HepG2 (cell line): ENCODE data around the gene LCK. TPM values are rescaled to one million over a fixed set of nuclear protein-coding genes. Genes with fewer than 3 reads are reported as not detected.
A peak's percentile ranks its signal among the peaks of the same experiment; 100 is the strongest.

Source experiments
- ARNTL ChIP-seq: sonication (generic); formaldehyde crosslinking; IDR thresholded peaks from 2 replicates; pipeline ENCODE4 v1.4.0; 2020; ENCODE audit warnings: mild to moderate bottlenecking, missing genetic modification reagents
- BORCS8-MEF2B ChIP-seq: sonication (generic); formaldehyde crosslinking; IDR thresholded peaks from 2 replicates; pipeline ENCODE4 v1.8.0; 2022; ENCODE audit warnings: mild to moderate bottlenecking, missing genetic modification reagents
- FOXO1 ChIP-seq: sonication (generic); formaldehyde crosslinking; IDR thresholded peaks from 2 replicates; pipeline ENCODE4 v1.4.0; 2020; ENCODE audit warnings: missing genetic modification reagents
- HDAC1 ChIP-seq: sonication (generic); formaldehyde crosslinking; IDR thresholded peaks from 2 replicates; pipeline ENCODE4 v1.5.1; 2020; ENCODE audit warnings: mild to moderate bottlenecking, missing genetic modification reagents
- HDAC6 ChIP-seq: fragments of 200-600 bp; sonication (generic); IDR thresholded peaks from 2 replicates; pipeline ENCODE4 v1.7.0; 2017; ENCODE audit warnings: mild to moderate bottlenecking, antibody characterized with exemption, low read length, low read depth
- IKZF4 ChIP-seq: sonication (generic); formaldehyde crosslinking; IDR thresholded peaks from 2 replicates; pipeline ENCODE4 v1.5.1; 2020; ENCODE audit warnings: borderline replicate concordance, mild to moderate bottlenecking, low read depth, missing genetic modification reagents; ENCODE audit errors: not compliant biosample characterization
- MAFF ChIP-seq: IDR thresholded peaks from 2 replicates; pipeline ENCODE4 v1.6.1; 2011; ENCODE audit warnings: low read depth, low read length, improper control_type of control experiment
- ONECUT2 ChIP-seq: sonication (generic); formaldehyde crosslinking; IDR thresholded peaks from 2 replicates; pipeline ENCODE4 v1.4.0; 2020; ENCODE audit warnings: missing genetic modification reagents
- SAP130 ChIP-seq: IDR thresholded peaks from 2 replicates; pipeline ENCODE4 v1.6.1; 2016; ENCODE audit warnings: low read depth
- TCF7 ChIP-seq: sonication (generic); IDR thresholded peaks from 2 replicates; pipeline ENCODE4 v1.6.1; 2016; ENCODE audit warnings: antibody characterized with exemption, low read depth
- ZNF430 ChIP-seq: sonication (generic); formaldehyde crosslinking; IDR thresholded peaks from 2 replicates; pipeline ENCODE4 v1.9.0; 2021; ENCODE audit warnings: mild to moderate bottlenecking, missing genetic modification reagents
- ZNF75D ChIP-seq: sonication (generic); formaldehyde crosslinking; IDR thresholded peaks from 2 replicates; pipeline ENCODE4 v1.8.1; 2023; ENCODE audit warnings: missing genetic modification reagents, mild to moderate bottlenecking, borderline replicate concordance
- ZSCAN12 ChIP-seq: sonication (generic); formaldehyde crosslinking; IDR thresholded peaks from 2 replicates; pipeline ENCODE4 v1.9.0; 2021; ENCODE audit warnings: mild to moderate bottlenecking, missing genetic modification reagents
- polyA plus RNA-seq, 8 experiments: library from polyadenylated mRNA; depleted of rRNA in 3 of 8; stranded (reverse) in 7 of 8; unstranded in 1 of 8; fragments of >200 nt; fragmentation: Illumina TruSeq in 4 of 8; extraction: Trizol in 4 of 8; gene quantifications; 2 replicates each; pipeline versions ENCODE4 v1.2.1 to v1.2.3, GENCODE V29; 2011 to 2016; ENCODE audit warnings: low read depth in 4 of 8, missing spikeins in 1 of 8, mixed read lengths in 1 of 8; ENCODE audit not compliant: insufficient read depth in 1 of 8
- total RNA-seq, 5 experiments: library from RNA; depleted of rRNA; stranded (reverse); fragments of >200 nt; fragmentation: Illumina TruSeq; extraction: Trizol; gene quantifications; 2 replicates each; pipeline ENCODE4 v1.2.3, GENCODE V29; 2016; ENCODE audit warnings: low read depth in 1 of 5
- TF ChIP-seq, protein P1 (sequence below): sonication (generic); formaldehyde crosslinking; IDR thresholded peaks from 2 replicates; pipeline ENCODE4 v1.5.1; 2020; ENCODE audit warnings: mild to moderate bottlenecking, moderate library complexity, missing genetic modification reagents
- TF ChIP-seq, protein P2 (sequence below): IDR thresholded peaks from 2 replicates; pipeline ENCODE4 v1.6.1; 2016; ENCODE audit warnings: mild to moderate bottlenecking
- TF ChIP-seq, protein P3 (sequence below): IDR thresholded peaks from 2 replicates; pipeline ENCODE4 v1.6.1; 2012; ENCODE audit warnings: inconsistent platforms
- TF ChIP-seq, protein P4 (sequence below): sonication (generic); formaldehyde crosslinking; IDR thresholded peaks from 2 replicates; pipeline ENCODE4 v1.9.0; 2021; ENCODE audit warnings: missing genetic modification reagents, borderline replicate concordance

LCK gene
- total and polyA plus RNA-seq, 2 of the 13 experiments (the other 11 are each of a cell fraction or from before 2014, with no cell fraction given), result 0.93 to 1.8 TPM

DNA sequence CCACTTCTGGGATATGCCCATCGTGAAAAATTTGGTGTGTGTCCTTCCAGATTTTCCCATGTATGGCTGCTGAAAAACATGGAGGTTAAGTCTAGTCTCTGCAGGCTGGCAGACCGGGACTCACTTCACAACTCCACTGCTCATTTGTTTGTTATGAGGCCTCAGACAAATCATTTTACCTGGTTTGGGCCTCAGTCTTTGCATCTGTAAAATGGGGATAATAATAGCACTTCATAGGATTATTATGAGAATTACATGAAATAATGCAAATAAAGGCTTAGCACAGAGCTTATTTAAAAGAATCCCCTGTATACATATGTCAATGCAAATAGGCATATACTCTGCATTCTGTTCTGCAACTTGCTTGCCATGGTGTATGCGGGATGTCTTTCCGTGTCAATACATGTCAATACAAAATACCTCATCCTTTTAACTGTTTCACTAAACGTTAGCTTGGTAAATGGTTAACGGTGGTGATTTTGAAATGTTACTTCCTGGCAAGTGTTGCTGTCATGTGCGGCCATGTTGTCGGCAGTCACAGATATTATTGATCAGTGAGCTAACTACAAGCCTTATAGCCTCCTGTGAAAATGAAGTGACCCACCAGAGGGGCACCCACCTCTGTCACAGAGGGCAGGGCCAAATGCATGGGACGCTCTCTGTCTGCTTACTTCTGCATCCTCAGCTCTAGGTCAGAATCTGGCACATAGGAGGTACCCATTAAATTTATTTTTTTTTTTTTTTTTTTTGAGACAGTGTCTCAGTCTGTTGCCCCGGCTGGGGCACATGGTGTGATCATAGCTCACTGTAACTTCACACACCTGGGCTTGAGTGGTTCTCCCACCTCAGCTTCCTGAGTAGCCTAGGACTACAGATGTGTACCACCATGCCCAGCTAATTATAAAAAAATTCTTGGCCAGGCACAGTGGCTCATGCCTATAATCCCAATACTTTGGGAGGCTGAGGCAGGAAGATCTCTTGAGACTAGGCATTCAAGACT, 4.3 kb downstream of the LCK start (continued):
- TF ChIP-seq, protein P1, sequence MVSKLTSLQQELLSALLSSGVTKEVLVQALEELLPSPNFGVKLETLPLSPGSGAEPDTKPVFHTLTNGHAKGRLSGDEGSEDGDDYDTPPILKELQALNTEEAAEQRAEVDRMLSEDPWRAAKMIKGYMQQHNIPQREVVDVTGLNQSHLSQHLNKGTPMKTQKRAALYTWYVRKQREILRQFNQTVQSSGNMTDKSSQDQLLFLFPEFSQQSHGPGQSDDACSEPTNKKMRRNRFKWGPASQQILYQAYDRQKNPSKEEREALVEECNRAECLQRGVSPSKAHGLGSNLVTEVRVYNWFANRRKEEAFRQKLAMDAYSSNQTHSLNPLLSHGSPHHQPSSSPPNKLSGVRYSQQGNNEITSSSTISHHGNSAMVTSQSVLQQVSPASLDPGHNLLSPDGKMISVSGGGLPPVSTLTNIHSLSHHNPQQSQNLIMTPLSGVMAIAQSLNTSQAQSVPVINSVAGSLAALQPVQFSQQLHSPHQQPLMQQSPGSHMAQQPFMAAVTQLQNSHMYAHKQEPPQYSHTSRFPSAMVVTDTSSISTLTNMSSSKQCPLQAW, result peak; percentile 77
- TF ChIP-seq IKZF4 (CRISPR knock-in tag) (no peak), TCF7 (peak; percentile 47), HDAC1 (peak; percentile 24; the same call in 1 of the 2 replicates), ZSCAN12 (CRISPR knock-in tag) (no peak), MAFF (no peak), ONECUT2 (CRISPR knock-in tag) (peak; percentile 55; the same call in 1 of the 2 replicates), BORCS8-MEF2B (no peak), HDAC6 (no peak), ARNTL (CRISPR knock-in tag) (0 out of 2 replicates have a peak, but pooled peaks have one; percentile 35), FOXO1 (peak; percentile 42; the same call in 1 of the 2 replicates), SAP130 (CRISPR knock-in tag) (0 out of 2 replicates have a peak, but pooled peaks have one; percentile 49), ZNF430 (CRISPR knock-in tag) (no peak), ZNF75D (CRISPR knock-in tag) (no peak)
- TF ChIP-seq, protein P2, sequence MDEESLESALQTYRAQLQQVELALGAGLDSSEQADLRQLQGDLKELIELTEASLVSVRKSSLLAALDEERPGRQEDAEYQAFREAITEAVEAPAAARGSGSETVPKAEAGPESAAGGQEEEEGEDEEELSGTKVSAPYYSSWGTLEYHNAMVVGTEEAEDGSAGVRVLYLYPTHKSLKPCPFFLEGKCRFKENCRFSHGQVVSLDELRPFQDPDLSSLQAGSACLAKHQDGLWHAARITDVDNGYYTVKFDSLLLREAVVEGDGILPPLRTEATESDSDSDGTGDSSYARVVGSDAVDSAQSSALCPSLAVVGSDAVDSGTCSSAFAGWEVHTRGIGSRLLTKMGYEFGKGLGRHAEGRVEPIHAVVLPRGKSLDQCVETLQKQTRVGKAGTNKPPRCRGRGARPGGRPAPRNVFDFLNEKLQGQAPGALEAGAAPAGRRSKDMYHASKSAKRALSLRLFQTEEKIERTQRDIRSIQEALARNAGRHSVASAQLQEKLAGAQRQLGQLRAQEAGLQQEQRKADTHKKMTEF (CRISPR knock-in tag), result no peak
- TF ChIP-seq, protein P3, sequence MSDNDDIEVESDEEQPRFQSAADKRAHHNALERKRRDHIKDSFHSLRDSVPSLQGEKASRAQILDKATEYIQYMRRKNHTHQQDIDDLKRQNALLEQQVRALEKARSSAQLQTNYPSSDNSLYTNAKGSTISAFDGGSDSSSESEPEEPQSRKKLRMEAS, result no peak
- TF ChIP-seq, protein P4, sequence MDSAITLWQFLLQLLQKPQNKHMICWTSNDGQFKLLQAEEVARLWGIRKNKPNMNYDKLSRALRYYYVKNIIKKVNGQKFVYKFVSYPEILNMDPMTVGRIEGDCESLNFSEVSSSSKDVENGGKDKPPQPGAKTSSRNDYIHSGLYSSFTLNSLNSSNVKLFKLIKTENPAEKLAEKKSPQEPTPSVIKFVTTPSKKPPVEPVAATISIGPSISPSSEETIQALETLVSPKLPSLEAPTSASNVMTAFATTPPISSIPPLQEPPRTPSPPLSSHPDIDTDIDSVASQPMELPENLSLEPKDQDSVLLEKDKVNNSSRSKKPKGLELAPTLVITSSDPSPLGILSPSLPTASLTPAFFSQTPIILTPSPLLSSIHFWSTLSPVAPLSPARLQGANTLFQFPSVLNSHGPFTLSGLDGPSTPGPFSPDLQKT (CRISPR knock-in tag), result no peak
